GM19035 (cell line): ENCODE measurements around the gene ABHD17A.
A peak's percentile ranks its signal among the peaks of the same experiment; 100 is the strongest.

Source experiments
- ATAC-seq: cut with Tn5 transposase; IDR thresholded peaks from one replicate; pipeline ENCODE4 v1.9.1; 2021; ENCODE audit not compliant: unreplicated experiment

The ABHD17A gene

DNA sequence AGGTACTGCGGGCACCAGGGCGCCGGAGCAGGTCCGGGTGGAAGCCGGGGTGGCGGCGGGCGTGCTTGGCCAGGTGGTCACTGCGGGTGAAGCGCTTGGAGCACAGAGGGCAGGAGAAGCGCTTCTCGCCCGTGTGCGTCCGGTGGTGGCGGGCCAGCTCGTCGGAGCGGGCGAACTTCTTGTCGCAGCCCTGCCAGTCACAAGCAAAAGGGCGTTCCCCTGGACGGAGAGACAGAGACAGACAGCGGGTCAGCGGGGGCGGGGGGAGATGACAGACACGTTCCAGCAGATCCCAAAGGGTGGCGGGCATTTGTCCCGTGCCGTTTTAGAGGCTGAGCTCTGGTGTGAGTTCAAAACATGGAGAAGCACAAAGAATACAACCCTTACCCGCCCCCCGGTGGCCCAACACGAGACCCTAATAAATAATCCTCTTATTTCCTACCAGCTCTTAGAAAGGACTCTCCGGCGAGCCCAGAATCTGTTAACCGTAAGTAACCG lies 30.7 kb downstream of the ABHD17A start:
- no peak for ATAC-seq

GRCh38 chr19:1854039-1854541 lies 31.2 kb downstream of the ABHD17A start:
- ATAC-seq, result no peak

GRCh38 chr19:1853295-1854038 lies 31.8 kb downstream of the ABHD17A start:
- ATAC-seq, result no peak

DNA sequence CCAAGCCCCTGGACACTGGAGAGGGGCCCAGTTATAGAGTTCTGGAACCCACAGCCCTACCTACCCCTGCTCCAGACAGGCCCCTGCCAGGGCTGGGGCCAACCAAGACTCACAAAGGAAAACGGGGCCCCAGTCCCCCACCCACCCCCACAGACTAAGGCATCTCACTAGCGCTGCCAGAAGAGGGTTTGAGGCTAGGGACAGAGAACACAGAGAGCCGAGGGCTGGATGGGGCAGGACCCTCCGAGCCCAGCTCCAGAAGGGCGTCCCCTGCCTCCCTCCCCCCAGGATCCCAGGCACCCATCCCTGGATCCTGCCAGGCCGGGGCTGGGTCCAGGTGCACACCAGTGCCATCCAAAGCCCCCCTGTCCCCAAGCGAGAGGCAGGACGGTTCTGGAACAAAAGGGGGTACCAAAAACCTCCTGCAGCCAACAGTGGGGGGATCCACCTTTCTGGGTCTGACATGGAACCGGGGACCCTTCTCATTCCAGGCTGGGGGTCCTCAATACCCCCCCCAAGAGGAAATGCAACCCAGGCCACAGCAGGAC lies 32.6 kb downstream of the ABHD17A start:
- no peak for ATAC-seq

DNA sequence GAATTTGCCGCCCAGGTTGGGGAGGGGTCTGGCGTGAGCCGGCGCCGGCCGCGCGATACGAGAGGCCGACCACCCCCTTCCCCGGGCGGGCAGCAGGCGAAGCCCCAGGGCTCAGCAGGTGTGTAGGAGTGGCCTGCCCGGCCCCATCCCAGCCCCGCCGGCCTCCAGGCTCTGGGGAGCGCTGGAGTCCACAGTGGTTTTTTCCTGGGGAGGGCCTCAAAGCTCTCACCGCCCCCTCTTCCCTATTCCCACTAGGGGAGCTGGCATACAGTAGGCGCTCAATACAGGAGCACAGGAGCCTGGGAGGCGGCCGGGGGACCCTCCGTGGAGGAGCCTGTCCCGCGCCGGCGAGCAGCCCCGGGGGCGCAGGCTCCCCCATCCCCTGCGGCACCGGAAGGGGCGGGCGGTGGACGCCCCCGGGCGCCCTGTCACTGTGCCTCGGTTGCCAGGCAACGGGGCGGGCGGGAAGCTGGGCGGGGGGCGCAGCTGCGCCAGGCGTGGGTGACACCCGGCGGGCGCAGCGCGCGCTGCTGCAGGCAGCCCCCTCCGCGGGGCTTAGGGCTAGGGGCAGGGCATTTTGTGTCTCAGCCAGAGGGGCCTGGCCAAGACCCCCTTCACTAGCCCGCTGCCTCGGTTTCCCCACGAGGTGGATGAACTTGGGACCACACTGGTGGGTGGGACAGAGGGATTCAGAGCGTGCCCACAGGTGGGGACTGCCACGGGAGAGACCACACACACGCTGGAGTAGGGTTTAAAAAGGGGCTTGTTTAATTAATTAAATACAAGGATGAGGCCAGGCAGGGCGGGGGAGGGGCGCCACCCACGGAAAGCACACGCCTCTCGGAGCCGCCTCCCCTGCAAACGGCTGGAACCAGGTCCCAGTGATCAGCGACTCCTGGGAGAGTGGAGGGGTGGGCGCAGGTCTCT lies 33.4 kb downstream of the ABHD17A start:
- no peak for ATAC-seq

DNA sequence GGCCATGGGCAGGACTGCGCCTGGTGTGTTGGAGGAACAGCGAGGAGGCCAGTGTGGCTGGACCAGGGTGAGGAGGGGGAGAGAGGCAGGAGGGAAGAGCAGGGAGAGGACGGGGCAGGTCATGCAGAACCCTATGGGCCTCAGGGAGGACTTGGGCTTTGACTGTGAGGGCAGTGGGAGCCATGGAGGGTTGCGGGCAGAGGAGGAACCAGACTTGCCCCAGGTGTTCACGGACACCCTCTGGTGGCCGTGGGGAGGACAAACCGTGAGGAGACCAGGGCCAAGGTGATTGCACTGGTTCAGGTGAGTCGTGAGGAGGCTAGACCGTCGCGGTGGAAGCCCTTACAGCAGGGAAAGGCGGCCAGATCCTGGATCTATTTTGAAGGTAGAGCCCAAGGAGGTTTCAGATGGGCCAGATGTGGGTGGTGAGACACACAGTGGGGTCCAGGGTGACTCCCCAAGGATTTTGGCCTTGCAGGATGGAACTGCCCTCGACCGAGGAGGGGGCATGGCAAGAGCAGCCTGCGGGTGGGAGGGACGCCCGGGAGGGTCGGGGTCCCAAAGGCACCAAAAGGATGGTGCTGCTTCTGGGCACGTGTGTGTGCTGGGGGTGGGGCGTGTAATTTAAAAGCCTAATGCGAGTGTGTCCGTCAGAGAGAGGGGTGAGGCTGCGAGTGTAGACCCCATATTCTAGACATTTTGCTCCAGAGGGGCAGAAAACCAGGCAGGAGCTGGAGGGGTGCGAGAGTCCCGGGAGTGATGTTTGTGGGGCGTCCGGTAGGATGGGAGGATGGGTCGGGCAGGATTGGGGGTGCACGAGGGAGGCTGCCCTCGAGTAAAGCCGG lies 34.3 kb downstream of the ABHD17A start:
- ATAC-seq, result no peak

GRCh38 chr19:1849886-1850398 lies 35.4 kb downstream of the ABHD17A start:
- no peak for ATAC-seq

- ATAC-seq, result no peak
Measured at GRCh38 chr19:1849132-1849474, 36.2 kb downstream of the ABHD17A start.

- peak; percentile 73 for ATAC-seq
Measured at GRCh38 chr19:1848399-1849131, 36.7 kb downstream of the ABHD17A start, which contains the start of gene REXO1. REXO1 (minus strand) TSS chr19:1848483; CDS start chr19:1848358, 125 bp downstream.

- ATAC-seq, result peak; percentile 33
Measured at GRCh38 chr19:1847684-1848398, 37.5 kb downstream of the ABHD17A start.

GRCh38 chr19:1847348-1847683 lies 38.0 kb downstream of the ABHD17A start:
- ATAC-seq, result no peak

DNA sequence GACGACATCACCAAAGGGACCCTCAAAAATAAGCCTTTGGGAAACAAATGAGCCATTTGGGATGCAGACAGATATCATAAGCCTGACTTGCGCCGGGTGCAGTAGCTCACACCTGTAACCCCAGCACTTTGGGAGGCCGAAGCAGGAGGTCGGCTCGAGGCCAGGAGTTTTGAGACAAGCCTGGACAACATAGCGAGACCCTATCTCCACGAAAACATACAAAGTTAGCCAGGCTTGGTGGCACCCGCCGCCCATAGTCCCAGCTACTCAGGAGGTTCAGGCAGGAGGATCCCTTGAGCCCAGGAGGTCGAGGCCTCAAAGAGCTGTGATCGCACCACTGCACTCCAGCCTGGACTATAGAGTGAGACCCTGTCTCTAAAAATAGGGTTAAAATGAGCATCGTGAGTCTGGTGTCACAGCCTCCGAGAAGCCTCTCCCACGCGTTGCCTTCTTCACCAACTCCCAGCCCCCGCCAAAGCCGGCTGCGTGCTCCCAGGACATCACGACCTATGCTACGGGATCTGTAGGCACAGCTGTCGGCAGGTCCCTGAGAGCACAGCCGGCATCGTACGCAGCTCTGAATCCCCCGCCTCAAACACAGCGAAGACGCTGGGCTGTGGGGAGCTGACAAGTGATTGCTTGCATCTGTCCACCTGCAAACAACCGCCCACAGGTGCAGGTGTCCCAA lies 38.6 kb downstream of the ABHD17A start:
- ATAC-seq, result no peak

GRCh38 chr19:1845642-1846041 lies 39.7 kb downstream of the ABHD17A start:
- ATAC-seq, result no peak

DNA sequence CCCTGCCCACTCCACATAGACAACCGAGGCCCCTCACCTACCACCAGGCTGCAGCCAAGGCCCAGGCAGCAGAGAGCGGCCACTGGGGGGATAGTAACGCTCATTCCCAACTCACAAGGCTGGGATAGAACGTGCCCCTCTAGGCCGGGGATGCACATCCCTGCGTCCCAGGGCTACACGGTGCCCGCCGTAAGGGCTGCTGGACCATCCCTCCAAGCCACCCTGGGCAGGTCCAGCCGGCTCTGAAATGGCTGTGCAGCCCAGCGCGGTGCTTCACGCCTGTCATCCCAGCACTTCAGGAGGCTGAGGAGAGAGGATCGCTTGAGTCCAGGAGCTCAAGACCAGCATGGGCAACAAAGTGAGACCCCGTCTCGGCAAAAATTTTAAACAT lies 40.2 kb downstream of the ABHD17A start:
- no peak for ATAC-seq

GRCh38 chr19:1844513-1845124 lies 40.7 kb downstream of the ABHD17A start:
- no peak for ATAC-seq

GRCh38 chr19:1843646-1844394 lies 41.5 kb downstream of the ABHD17A start:
- no peak for ATAC-seq

DNA sequence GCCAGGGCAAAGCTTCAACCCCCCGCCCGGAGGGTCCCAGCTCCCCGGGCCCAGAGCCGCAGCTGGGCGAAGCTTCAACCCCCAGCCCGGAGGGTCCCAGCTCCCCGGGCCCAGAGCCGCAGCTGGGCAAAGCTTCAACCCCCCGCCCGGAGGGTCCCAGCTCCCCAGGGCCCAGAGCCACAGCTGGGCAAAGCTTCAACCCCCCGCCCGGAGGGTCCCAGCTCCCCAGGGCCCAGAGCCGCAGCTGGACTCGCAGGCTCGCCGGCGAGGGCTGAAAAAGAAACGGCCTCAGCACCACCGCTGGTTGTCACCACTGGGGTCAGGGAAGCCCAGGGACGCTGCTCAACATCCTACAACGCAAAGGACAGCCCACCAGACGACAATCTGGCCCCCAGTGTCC lies 42.2 kb downstream of the ABHD17A start:
- no peak for ATAC-seq
